Heart left ventricle (tissue), 13 donors: Measurements from ENCODE around the gene CRYBG2.

Source experiments
- CTCF ChIP-seq, 12 donors: fragments of 200-600 bp; sonication (generic) in 4 of 12; IDR thresholded peaks; one replicate each; pipeline versions ENCODE4 v1.5.0 to v1.8.0; 2018 to 2022; ENCODE audit warnings: antibody characterized with exemption in 12 of 12, mild to moderate bottlenecking in 5 of 12
- POLR2A ChIP-seq, 2 donors: fragments of 450-650 bp; IDR thresholded peaks; one replicate each; pipeline ENCODE4 v1.6.1; 2017; ENCODE audit warnings: antibody characterized with exemption in 2 of 2, mild to moderate bottlenecking in 2 of 2, moderate library complexity in 2 of 2
- donor health status: ischemic (EF 13 %, LVEDD 7.1; RV severe dilation, severe dysfunction).
- donor health status: DM: no; HTN: yes; CAD: no.
- donor health status: DM: no; HTN: no; CAD: no.
- donor health status: ischemic (EF 25% LVEDD 6.9; RV normal size, moderate dysfunction).
- donor health status: ischemic (EF 25% LVEDD 5.7; RV mildly dilated, moderate dysfunction).
- donor health status: ischemic (EF 35%, LVEDD 5.7; RV mildly dilated, moderate dysfunction).
- donor health status: nonischemic (EF 11% LVEDD 7.7; RV severe dilation, severe dysfunction).
- donor health status: DM: yes; HTN: yes; CAD: no.
- donor health status: PGD.
- donor health status: ischemic (EF 29% LVEDD 5.4; RV normal size, mild dysfunction).
- donor health status: nonischemic (EF 23%, LVEDD 6.1; RV moderate dilation, normal function).

- TF ChIP-seq CTCF (IDR thresholded peaks at IDR 0.05) = no peak
- no peak for TF ChIP-seq POLR2A (IDR thresholded peaks at IDR 0.05)
Observed at GRCh38 chr1:26315874-26316850, 37.8 kb downstream of the CRYBG2 start.
